HepG2 (cell line): Measurements from ENCODE around the gene RBM12. TPM values are rescaled to one million over a fixed set of nuclear protein-coding genes. Genes with fewer than 3 reads are reported as not detected.
A peak's percentile ranks its signal among the peaks of the same experiment; 100 is the strongest.

Experiments used
- ASH2L ChIP-seq: fragments of 300-600, 200-600 bp; sonication (generic); IDR thresholded peaks from 2 replicates; pipeline ENCODE4 v1.7.0; 2017; ENCODE audit warnings: low read depth, mild to moderate bottlenecking, moderate library complexity, mixed read lengths, low read length; ENCODE audit not compliant: insufficient read length
- ATF1 ChIP-seq: IDR thresholded peaks from 2 replicates; pipeline ENCODE4 v1.6.1; 2016; ENCODE audit warnings: mild to moderate bottlenecking, control low read depth
- HNF4G ChIP-seq, 2 experiments: sonication (generic) in 1 of 2; formaldehyde crosslinking in 1 of 2; IDR thresholded peaks; 2 replicates each; pipeline versions ENCODE4 v1.4.0 to v1.6.1; 2011 to 2020; ENCODE audit warnings: borderline replicate concordance in 2 of 2, low read depth in 2 of 2, mild to moderate bottlenecking in 2 of 2, low read length in 1 of 2, missing genetic modification reagents in 1 of 2, moderate library complexity in 1 of 2
- SALL2 ChIP-seq: sonication (generic); formaldehyde crosslinking; IDR thresholded peaks from 2 replicates; pipeline ENCODE4 v1.8.1; 2023; ENCODE audit warnings: mild to moderate bottlenecking, missing genetic modification reagents, inconsistent platforms
- SP2 ChIP-seq: sonication (generic); formaldehyde crosslinking; IDR thresholded peaks from 2 replicates; pipeline ENCODE4 v1.5.1; 2020; ENCODE audit warnings: mild to moderate bottlenecking, missing genetic modification reagents
- SSRP1 ChIP-seq: IDR thresholded peaks from 2 replicates; pipeline ENCODE4 v1.6.1; 2016; ENCODE audit warnings: control low read depth
- TBL1XR1 ChIP-seq: fragments of 150-350 bp; IDR thresholded peaks from 2 replicates; pipeline ENCODE4 v1.6.1; 2014; ENCODE audit warnings: borderline replicate concordance, low read length; ENCODE audit not compliant: partially characterized antibody
- TEAD2 ChIP-seq: sonication (generic); formaldehyde crosslinking; IDR thresholded peaks from 2 replicates; pipeline ENCODE4 v1.9.0; 2021; ENCODE audit warnings: missing genetic modification reagents
- ZBTB20 ChIP-seq: sonication (generic); formaldehyde crosslinking; IDR thresholded peaks from 2 replicates; pipeline ENCODE4 v1.8.1; 2023; ENCODE audit warnings: missing genetic modification reagents, low read depth, mild to moderate bottlenecking, borderline replicate concordance
- ZNF747 ChIP-seq: sonication (generic); formaldehyde crosslinking; IDR thresholded peaks from 2 replicates; pipeline ENCODE4 v1.8.1; 2023; ENCODE audit warnings: missing genetic modification reagents, mild to moderate bottlenecking, borderline replicate concordance
- ZNF761 ChIP-seq: sonication (generic); formaldehyde crosslinking; conservative IDR thresholded peaks from 2 replicates; pipeline ENCODE4 v1.4.0; 2020; ENCODE audit warnings: mild to moderate bottlenecking, missing genetic modification reagents
- ZNF775 ChIP-seq: sonication (generic); formaldehyde crosslinking; IDR thresholded peaks from 2 replicates; pipeline ENCODE4 v1.4.0; 2020; ENCODE audit warnings: missing genetic modification reagents, mild to moderate bottlenecking, moderate library complexity, borderline replicate concordance
- ZSCAN21 ChIP-seq: sonication (generic); formaldehyde crosslinking; IDR thresholded peaks from 2 replicates; pipeline ENCODE4 v1.8.0; 2022; ENCODE audit warnings: mild to moderate bottlenecking, missing genetic modification reagents, moderate library complexity, borderline replicate concordance
- ZSCAN5A ChIP-seq: sonication (generic); formaldehyde crosslinking; IDR thresholded peaks from 2 replicates; pipeline ENCODE4 v1.8.0; 2022; ENCODE audit warnings: mild to moderate bottlenecking, missing genetic modification reagents, borderline replicate concordance
- polyA plus RNA-seq, 8 experiments: library from polyadenylated mRNA; depleted of rRNA in 3 of 8; stranded (reverse) in 7 of 8; unstranded in 1 of 8; fragments of >200 nt; fragmentation: Illumina TruSeq in 4 of 8; extraction: Trizol in 4 of 8; gene quantifications; 2 replicates each; pipeline versions ENCODE4 v1.2.1 to v1.2.3, GENCODE V29; 2011 to 2016; ENCODE audit warnings: low read depth in 4 of 8, missing spikeins in 1 of 8, mixed read lengths in 1 of 8; ENCODE audit not compliant: insufficient read depth in 1 of 8
- total RNA-seq, 5 experiments: library from RNA; depleted of rRNA; stranded (reverse); fragments of >200 nt; fragmentation: Illumina TruSeq; extraction: Trizol; gene quantifications; 2 replicates each; pipeline ENCODE4 v1.2.3, GENCODE V29; 2016; ENCODE audit warnings: low read depth in 1 of 5
- TF ChIP-seq, protein P1 (sequence below): sonication (generic); formaldehyde crosslinking; IDR thresholded peaks from 2 replicates; pipeline ENCODE4 v1.9.0; 2021; ENCODE audit warnings: missing genetic modification reagents, borderline replicate concordance
- TF ChIP-seq, protein P2 (sequence below): sonication (generic); formaldehyde crosslinking; IDR thresholded peaks from 2 replicates; pipeline ENCODE4 v1.5.0; 2020; ENCODE audit warnings: missing genetic modification reagents
- TF ChIP-seq, protein P3 (sequence below): sonication (generic); formaldehyde crosslinking; IDR thresholded peaks from 2 replicates; pipeline ENCODE4 v1.4.0; 2020; ENCODE audit warnings: missing genetic modification reagents
- TF ChIP-seq, protein P4 (sequence below): sonication (generic); formaldehyde crosslinking; IDR thresholded peaks from 2 replicates; pipeline ENCODE4 v1.8.0; 2022; ENCODE audit warnings: missing genetic modification reagents, mild to moderate bottlenecking, moderate library complexity, borderline replicate concordance

The RBM12 gene
- total and polyA plus RNA-seq, 2 of the 13 experiments (the other 11 are each of a cell fraction or from before 2014, with no cell fraction given) = 97.9 to 104 TPM

- TF ChIP-seq ATF1 (0 out of 2 replicates have a peak, but pooled peaks have one; percentile 6), SSRP1 (CRISPR knock-in tag) (peak; percentile 66; the same call in 1 of the 2 replicates), TBL1XR1 (peak; percentile 31), ASH2L (peak; percentile 55), HNF4G (IDR thresholded peaks at IDR 0.05; ENCODE audit: borderline replicate concordance, low read depth, low read length) (no peak), HNF4G (CRISPR knock-in tag; IDR thresholded peaks at IDR 0.05; ENCODE audit: borderline replicate concordance, low read depth) (no peak), ZSCAN21 (CRISPR knock-in tag) (no peak; the same call in 1 of the 2 replicates), ZNF761 (CRISPR knock-in tag) (peak; percentile 42; the same call in 1 of the 2 replicates), SP2 (CRISPR knock-in tag) (peak; percentile 55), ZNF775 (CRISPR knock-in tag) (peak; percentile 77; the same call in 1 of the 2 replicates), ZSCAN5A (CRISPR knock-in tag) (peak; percentile 84; the same call in 1 of the 2 replicates), TEAD2 (peak; percentile 81; the same call in 1 of the 2 replicates), ZBTB20 (no peak; the same call in 1 of the 2 replicates), SALL2 (CRISPR knock-in tag) (no peak; the same call in 1 of the 2 replicates), ZNF747 (peak; percentile 78)
- TF ChIP-seq, protein P1, sequence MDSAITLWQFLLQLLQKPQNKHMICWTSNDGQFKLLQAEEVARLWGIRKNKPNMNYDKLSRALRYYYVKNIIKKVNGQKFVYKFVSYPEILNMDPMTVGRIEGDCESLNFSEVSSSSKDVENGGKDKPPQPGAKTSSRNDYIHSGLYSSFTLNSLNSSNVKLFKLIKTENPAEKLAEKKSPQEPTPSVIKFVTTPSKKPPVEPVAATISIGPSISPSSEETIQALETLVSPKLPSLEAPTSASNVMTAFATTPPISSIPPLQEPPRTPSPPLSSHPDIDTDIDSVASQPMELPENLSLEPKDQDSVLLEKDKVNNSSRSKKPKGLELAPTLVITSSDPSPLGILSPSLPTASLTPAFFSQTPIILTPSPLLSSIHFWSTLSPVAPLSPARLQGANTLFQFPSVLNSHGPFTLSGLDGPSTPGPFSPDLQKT (CRISPR knock-in tag) = peak; percentile 71; the same call in 1 of the 2 replicates
- TF ChIP-seq, protein P2, sequence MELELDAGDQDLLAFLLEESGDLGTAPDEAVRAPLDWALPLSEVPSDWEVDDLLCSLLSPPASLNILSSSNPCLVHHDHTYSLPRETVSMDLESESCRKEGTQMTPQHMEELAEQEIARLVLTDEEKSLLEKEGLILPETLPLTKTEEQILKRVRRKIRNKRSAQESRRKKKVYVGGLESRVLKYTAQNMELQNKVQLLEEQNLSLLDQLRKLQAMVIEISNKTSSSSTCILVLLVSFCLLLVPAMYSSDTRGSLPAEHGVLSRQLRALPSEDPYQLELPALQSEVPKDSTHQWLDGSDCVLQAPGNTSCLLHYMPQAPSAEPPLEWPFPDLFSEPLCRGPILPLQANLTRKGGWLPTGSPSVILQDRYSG (CRISPR knock-in tag) = no peak; the same call in 1 of the 2 replicates
- TF ChIP-seq, protein P3, sequence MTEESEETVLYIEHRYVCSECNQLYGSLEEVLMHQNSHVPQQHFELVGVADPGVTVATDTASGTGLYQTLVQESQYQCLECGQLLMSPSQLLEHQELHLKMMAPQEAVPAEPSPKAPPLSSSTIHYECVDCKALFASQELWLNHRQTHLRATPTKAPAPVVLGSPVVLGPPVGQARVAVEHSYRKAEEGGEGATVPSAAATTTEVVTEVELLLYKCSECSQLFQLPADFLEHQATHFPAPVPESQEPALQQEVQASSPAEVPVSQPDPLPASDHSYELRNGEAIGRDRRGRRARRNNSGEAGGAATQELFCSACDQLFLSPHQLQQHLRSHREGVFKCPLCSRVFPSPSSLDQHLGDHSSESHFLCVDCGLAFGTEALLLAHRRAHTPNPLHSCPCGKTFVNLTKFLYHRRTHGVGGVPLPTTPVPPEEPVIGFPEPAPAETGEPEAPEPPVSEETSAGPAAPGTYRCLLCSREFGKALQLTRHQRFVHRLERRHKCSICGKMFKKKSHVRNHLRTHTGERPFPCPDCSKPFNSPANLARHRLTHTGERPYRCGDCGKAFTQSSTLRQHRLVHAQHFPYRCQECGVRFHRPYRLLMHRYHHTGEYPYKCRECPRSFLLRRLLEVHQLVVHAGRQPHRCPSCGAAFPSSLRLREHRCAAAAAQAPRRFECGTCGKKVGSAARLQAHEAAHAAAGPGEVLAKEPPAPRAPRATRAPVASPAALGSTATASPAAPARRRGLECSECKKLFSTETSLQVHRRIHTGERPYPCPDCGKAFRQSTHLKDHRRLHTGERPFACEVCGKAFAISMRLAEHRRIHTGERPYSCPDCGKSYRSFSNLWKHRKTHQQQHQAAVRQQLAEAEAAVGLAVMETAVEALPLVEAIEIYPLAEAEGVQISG (CRISPR knock-in tag) = peak; percentile 75
- TF ChIP-seq, protein P4, sequence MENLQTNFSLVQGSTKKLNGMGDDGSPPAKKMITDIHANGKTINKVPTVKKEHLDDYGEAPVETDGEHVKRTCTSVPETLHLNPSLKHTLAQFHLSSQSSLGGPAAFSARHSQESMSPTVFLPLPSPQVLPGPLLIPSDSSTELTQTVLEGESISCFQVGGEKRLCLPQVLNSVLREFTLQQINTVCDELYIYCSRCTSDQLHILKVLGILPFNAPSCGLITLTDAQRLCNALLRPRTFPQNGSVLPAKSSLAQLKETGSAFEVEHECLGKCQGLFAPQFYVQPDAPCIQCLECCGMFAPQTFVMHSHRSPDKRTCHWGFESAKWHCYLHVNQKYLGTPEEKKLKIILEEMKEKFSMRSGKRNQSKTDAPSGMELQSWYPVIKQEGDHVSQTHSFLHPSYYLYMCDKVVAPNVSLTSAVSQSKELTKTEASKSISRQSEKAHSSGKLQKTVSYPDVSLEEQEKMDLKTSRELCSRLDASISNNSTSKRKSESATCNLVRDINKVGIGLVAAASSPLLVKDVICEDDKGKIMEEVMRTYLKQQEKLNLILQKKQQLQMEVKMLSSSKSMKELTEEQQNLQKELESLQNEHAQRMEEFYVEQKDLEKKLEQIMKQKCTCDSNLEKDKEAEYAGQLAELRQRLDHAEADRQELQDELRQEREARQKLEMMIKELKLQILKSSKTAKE (CRISPR knock-in tag) = no peak
Observed at GRCh38 chr20:35616465-35617396, 48.0 kb downstream of the RBM12 start (continued).
